ENCODE measurements around the gene DUOX2. TPM values are rescaled to one million over a fixed set of nuclear protein-coding genes. Genes with fewer than 3 reads are reported as not detected.

DUOX2 gene
- total and polyA plus RNA-seq, 2 of the 8 experiments (the other 6 are each of a cell fraction or from before 2014, with no cell fraction given), result 0.08 TPM; not detected in 1

DNA sequence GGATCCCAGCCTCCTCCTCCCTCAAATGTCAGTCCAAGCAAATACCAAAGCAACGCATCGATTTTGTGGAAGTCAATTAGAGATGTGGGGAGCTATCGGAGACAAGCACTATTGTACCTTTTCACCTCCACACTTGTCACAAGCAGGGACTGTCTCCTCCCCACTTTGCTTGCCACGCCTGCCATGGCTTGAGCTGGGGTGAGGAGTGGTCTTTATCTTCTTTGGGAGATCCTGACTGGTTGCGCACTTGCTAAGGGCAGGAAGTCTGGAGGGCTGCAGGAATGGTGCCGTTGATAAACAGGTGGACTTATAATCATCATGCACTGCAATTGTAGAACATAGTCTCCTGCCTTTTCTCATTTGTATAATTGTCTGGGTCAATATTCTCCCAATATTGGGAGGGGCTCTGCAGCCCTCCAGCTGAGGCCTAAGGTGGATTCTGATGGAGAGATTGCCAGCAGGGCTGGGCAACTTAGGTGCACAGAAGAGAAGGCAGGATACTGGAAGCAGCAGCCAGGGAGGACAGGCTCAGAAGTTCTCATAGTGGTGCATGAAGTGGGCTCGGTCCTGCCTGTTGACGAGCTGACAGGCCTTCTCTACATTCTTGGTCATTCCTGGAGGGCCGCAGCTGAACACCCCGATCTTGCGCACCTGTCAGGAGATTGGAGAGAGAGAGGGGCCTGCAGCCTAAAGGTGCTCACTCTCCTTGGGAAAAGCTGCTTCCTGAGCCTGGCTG, 20.2 kb downstream of the DUOX2 start:
- Histone ChIP-seq H3K18ac (ENCODE audit: extremely low read depth, low read length) (no peak overlapping the region), H3K23me2 (ENCODE audit: low read depth, low read length) (no peaks in the 10 kb centered on the region), H2AK5ac (ENCODE audit: low read depth, low read length) (no peak overlapping the region), H2BK5ac (ENCODE audit: low read depth, low read length) (no peak overlapping the region), H2BK120ac (replicated peaks; ENCODE audit: low read depth, low read length) (no peak overlapping the region), H3K14ac (ENCODE audit: insufficient read length) (no peak overlapping the region), H2BK15ac (ENCODE audit: low read length) (no peak overlapping the region), H4K91ac (replicated peaks; ENCODE audit: insufficient read length, low read length) (no peak overlapping the region), H3K9ac (replicated peaks in 1 of 4; ENCODE audit: extremely low read depth in 1 of 4, low read depth in 3 of 4, low read length in 3 of 4) (no peak overlapping the region), H3K27ac (ENCODE audit: low read depth, low read length) (no peak overlapping the region), H3K9me3 (ENCODE audit: insufficient read depth in 2 of 2, low read depth in 1 of 2, low read length in 1 of 2) (no peaks in the 10 kb centered on the region), H2AFZ (ENCODE audit: low read length) (no peak overlapping the region), H3K4me3 (ENCODE audit: extremely low read depth in 1 of 4, insufficient read depth in 2 of 4, low read depth in 3 of 4, low read length in 4 of 4) (no peak overlapping the region), H3K4me1 (replicated peaks in 1 of 4; ENCODE audit: control insufficient read depth in 3 of 4, insufficient read depth in 4 of 4, low read length in 3 of 4) (no peaks in the 10 kb centered on the region; a peak in 1 of 7 replicates), H3K56ac (replicated peaks; ENCODE audit: insufficient read length, low read depth, low read length) (no peak overlapping the region), H2BK12ac (ENCODE audit: low read depth, low read length) (no peak overlapping the region), H3K4me2 (ENCODE audit: insufficient read depth in 1 of 2, low read depth in 2 of 2, low read length in 2 of 2) (no peak overlapping the region), H3K79me1 (ENCODE audit: low read depth, low read length) (no peaks in the 10 kb centered on the region), H3K79me2 (ENCODE audit: control insufficient read depth in 1 of 2, insufficient read depth in 2 of 2, low read length in 2 of 2) (no peaks in the 10 kb centered on the region), H4K8ac (ENCODE audit: extremely low read depth, insufficient read depth, low read length) (no peak overlapping the region), H3K4ac (replicated peaks; ENCODE audit: insufficient read length, low read depth, low read length) (no peak overlapping the region), H2BK20ac (ENCODE audit: low read length) (no peak overlapping the region), H4K20me1 (replicated peaks in 1 of 2; ENCODE audit: control insufficient read depth in 1 of 2, insufficient read depth in 2 of 2, low read length in 2 of 2) (no peaks in the 10 kb centered on the region), H3K27me3 (replicated peaks in 1 of 4; ENCODE audit: control insufficient read depth in 3 of 4, extremely low read depth in 1 of 4, insufficient read depth in 3 of 4, low read length in 3 of 4) (no peaks in the 10 kb centered on the region), H3K23ac (ENCODE audit: insufficient read length) (no peak overlapping the region), H4K5ac (ENCODE audit: insufficient read length, low read depth, low read length) (no peak overlapping the region), H3K36me3 (ENCODE audit: control insufficient read depth in 2 of 4, insufficient read depth in 4 of 4, low read length in 3 of 4) (no peaks in the 10 kb centered on the region)
- TF ChIP-seq CBX8 (IDR thresholded peaks at IDR 0.05; ENCODE audit: borderline replicate concordance, low read depth, low read length) (no peak), POLR2A (IDR thresholded peaks at IDR 0.05; ENCODE audit: control extremely low read depth in 1 of 2, low read depth in 2 of 2, low read length in 2 of 2) (no peak), TEAD4 (IDR thresholded peaks at IDR 0.05; ENCODE audit: low read depth, low read length) (no peak), CTBP2 (IDR thresholded peaks at IDR 0.05; ENCODE audit: borderline replicate concordance, insufficient read depth, insufficient read length, low read length) (no peak)
- no peak for FAIRE-seq
- CTCF ChIA-PET (ENCODE audit: partially characterized antibody), result interaction anchor here (0.6 to 1.6 kb wide), 6 partner anchors 13 to 58 kb away, joined by 3 to 7 read pairs (median 4); no protein-coding TSS in a partner anchor
- DNase-seq (ENCODE audit: low read depth in 1 of 2, low spot score in 2 of 2), result no peak
- 85% methylated on average over 11 of the region's 11 CpGs; no CpG with 5 or more reads in 1 of the 2 experiments for WGBS, 2 experiments (ENCODE audit: extremely low coverage in 1 of 2, insufficient coverage in 1 of 2, insufficient read length in 1 of 2, insufficient replicate concordance in 2 of 2, low coverage in 1 of 2, low lambda C conversion rate in 2 of 2, missing lambda C conversion rate in 1 of 2)
- POLR2A ChIA-PET (ENCODE audit: partially characterized antibody), result interaction anchor here (1.6 kb wide), 1 partner anchor 71 kb away, joined by 4 read pairs; the partner anchor contains the start of gene SORD
